Astrocyte (in vitro differentiated cells and primary cell): Measurements from ENCODE around the gene PIBF1.

ENCODE experiments used
- CTCF ChIP-seq: IDR thresholded peaks from 2 replicates; pipeline ENCODE4 v1.5.1; 2011; ENCODE audit warnings: low read depth, mild to moderate bottlenecking, inconsistent platforms, low read length, moderate library complexity; ENCODE audit not compliant: insufficient read depth
- EZH2 ChIP-seq: IDR thresholded peaks from 2 replicates; pipeline ENCODE4 v1.6.1; 2012; ENCODE audit warnings: mild to moderate bottlenecking, low read length, inconsistent platforms; ENCODE audit not compliant: insufficient read depth

GRCh38 chr13:73039201-73040108 is 257.5 kb downstream of the PIBF1 start:
- TF ChIP-seq CTCF (no peak), EZH2 (no peak)
